PC-9 (cell line): ENCODE measurements around the gene RPS6KA3. TPM values are rescaled to one million over a fixed set of nuclear protein-coding genes. Genes with fewer than 3 reads are reported as not detected.

Source experiments
- BruUV-seq: library from RNA; stranded (reverse); fragments of 400-500 nt; replicated peaks from 2 replicates; lab custom pipeline; 2021; lab: Mats Ljungman, UMichigan
- CTCF ChIA-PET: fragments of 300-600 bp; sonication (Branson Sonifier 250); formaldehyde crosslinking; loops from one replicate; lab custom pipeline; 2022; ENCODE audit warnings: antibody characterized with exemption; lab: Charles Lee
- POLR2A ChIA-PET: fragments of 300-600 bp; sonication (Branson Sonifier 250); formaldehyde crosslinking; loops from one replicate; lab custom pipeline; 2022; ENCODE audit warnings: antibody characterized with exemption; ENCODE audit not compliant: unreplicated experiment; lab: Charles Lee
- DNase-seq, 2 experiments: peaks; one replicate each; pipeline versions ENCODE4 v3.0.0 to v3.0.0-alpha.2; 2015 to 2022; ENCODE audit warnings: mixed read lengths in 1 of 2
- H2AFZ ChIP-seq: fragments of 200-600 bp; sonication (generic); 2 replicates; pipeline ENCODE4 v1.8.1; 2017; ENCODE audit warnings: antibody characterized with exemption
- H3F3A ChIP-seq: fragments of 200-600 bp; sonication (generic); 2 replicates; pipeline ENCODE4 v1.8.1; 2017; ENCODE audit warnings: antibody characterized with exemption, mild to moderate bottlenecking, low read depth; ENCODE audit not compliant: insufficient read depth
- H3K27ac ChIP-seq: fragments of 200-600 bp; sonication (generic); 2 replicates; pipeline ENCODE4 v1.6.1; 2016; ENCODE audit warnings: mixed run types
- H3K27me3 ChIP-seq: fragments of 200-600 bp; sonication (generic); 2 replicates; pipeline ENCODE4 v1.6.1; 2016; ENCODE audit warnings: low read depth, mixed run types; ENCODE audit not compliant: insufficient read depth
- H3K36me3 ChIP-seq: fragments of 200-600 bp; sonication (generic); 2 replicates; pipeline ENCODE4 v1.6.1; 2016; ENCODE audit warnings: low read depth, mixed run types
- H3K4me1 ChIP-seq: fragments of 200-600 bp; sonication (generic); replicated peaks from 2 replicates; pipeline ENCODE4 v1.6.1; 2016; ENCODE audit warnings: mixed run types; ENCODE audit not compliant: insufficient read depth
- H3K4me2 ChIP-seq: fragments of 200-600 bp; sonication (generic); 2 replicates; pipeline ENCODE4 v1.6.1; 2017; ENCODE audit warnings: mixed run types
- H3K4me3 ChIP-seq: fragments of 200-600 bp; sonication (generic); 2 replicates; pipeline ENCODE4 v1.6.1; 2016; ENCODE audit warnings: mixed run types
- H3K79me2 ChIP-seq: fragments of 200-600 bp; sonication (generic); 2 replicates; pipeline ENCODE4 v1.6.1; 2017; ENCODE audit warnings: low read depth, mixed run types
- H3K9me2 ChIP-seq: fragments of 200-600 bp; sonication (generic); 2 replicates; pipeline ENCODE4 v1.8.1; 2017; ENCODE audit warnings: mild to moderate bottlenecking; ENCODE audit not compliant: insufficient read depth
- H3K9me3 ChIP-seq: fragments of 200-600 bp; sonication (generic); 2 replicates; pipeline ENCODE4 v1.8.1; 2016; ENCODE audit warnings: low read depth; ENCODE audit not compliant: insufficient read depth
- H4K20me1 ChIP-seq: fragments of 200-600 bp; sonication (generic); 2 replicates; pipeline ENCODE4 v1.8.1; 2017; ENCODE audit not compliant: insufficient read depth
- CTCF ChIP-seq: fragments of 200-600 bp; sonication (generic); conservative IDR thresholded peaks from 2 replicates; pipeline ENCODE4 v1.6.1; 2017; ENCODE audit warnings: mixed run types, antibody characterized with exemption, mild to moderate bottlenecking, moderate library complexity
- EZH2 ChIP-seq: fragments of 200-600 bp; sonication (generic); IDR thresholded peaks from 2 replicates; pipeline ENCODE4 v1.8.0; 2017; ENCODE audit warnings: antibody characterized with exemption, low read depth
- intact Hi-C: fragments of 100-400 bp; cut with micrococcal nuclease; formaldehyde crosslinking; loops from one replicate; pipeline ENCODE4 v1.10.0; 2022; ENCODE audit not compliant: unreplicated experiment
- total RNA-seq: library from RNA; stranded (reverse); gene quantifications from 2 replicates; pipeline ENCODE4 v1.2.3, GENCODE V29; 2021

Gene RPS6KA3
- total RNA-seq, 1 experiment from 2014 or later: 51.4 TPM

DNA sequence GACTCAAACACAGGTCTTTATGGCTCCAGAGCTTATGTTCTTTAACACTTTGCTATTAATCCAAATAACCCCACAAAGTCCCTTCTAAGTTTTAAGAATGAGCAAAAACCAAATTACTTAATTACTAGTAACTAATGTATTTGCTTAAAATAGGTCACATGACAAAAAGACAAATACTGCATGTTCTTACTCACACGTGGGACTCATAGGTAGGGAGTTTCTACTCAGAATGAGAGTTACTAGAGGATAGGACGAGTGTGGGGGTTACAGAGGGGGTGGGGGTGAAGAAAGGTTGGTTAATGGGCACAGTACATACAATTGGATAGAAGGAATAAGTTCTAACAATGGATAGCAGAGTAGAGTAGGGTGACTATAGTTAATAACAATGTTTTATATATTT lies 5.8 kb downstream of the RPS6KA3 start:
- H3K4me2 ChIP-seq: no peak overlapping the region; the same call in 1 of the 2 replicates
- no peaks in the 10 kb centered on the region for H3K27me3 ChIP-seq
- ChIA-PET POLR2A (no interaction called here), CTCF (no interaction called here)
- no peak overlapping the region for H2AFZ ChIP-seq
- no peaks in the 10 kb centered on the region for H4K20me1 ChIP-seq
- H3K79me2 ChIP-seq: peaks cover 92% of the 10 kb centered on the region
- H3K9me3 ChIP-seq: no peaks in the 10 kb centered on the region
- peaks cover 30% of the 10 kb centered on the region for H3K4me1 ChIP-seq
- no peak overlapping the region for H3K27ac ChIP-seq
- H3K4me3 ChIP-seq: no peak overlapping the region
- TF ChIP-seq CTCF (no peak), EZH2 (no peak)
- H3F3A ChIP-seq: no peaks in the 10 kb centered on the region
- no peaks in the 10 kb centered on the region for H3K9me2 ChIP-seq
- no peak for DNase-seq
- intact Hi-C loops: no loop called here
- BruUV-seq: no TSS peak
- H3K36me3 ChIP-seq: peaks cover 7% of the 10 kb centered on the region

DNA sequence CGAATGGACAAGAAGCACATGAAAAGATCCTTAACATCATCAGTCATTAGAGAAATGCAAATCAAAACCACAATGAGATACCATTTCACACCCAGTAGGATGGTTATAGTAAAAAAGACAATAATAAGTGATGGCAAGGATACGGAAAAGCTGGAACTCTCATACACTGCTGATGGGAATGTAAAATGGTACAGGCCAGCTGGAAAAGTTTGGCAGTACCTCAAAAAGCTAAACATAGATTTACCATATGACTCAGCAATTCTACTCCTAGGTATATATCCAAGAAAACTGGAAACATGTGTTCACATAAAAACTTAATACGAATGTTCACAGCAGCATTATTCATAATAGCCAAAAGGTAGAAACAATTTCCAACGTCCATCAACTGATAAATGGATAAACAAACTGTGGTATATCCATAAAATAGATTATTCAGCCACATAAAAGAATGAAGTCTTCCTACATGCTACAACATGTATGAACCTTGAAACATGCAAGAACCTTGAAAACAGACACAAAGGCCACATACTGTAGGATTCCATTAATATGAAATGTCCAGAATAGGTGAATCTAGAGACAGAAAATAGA lies 11.9 kb downstream of the RPS6KA3 start:
- Histone ChIP-seq H3K36me3 (no peaks in the 10 kb centered on the region; the same call in 1 of the 2 replicates), H3K4me1 (no peaks in the 10 kb centered on the region), H3K9me2 (no peaks in the 10 kb centered on the region), H2AFZ (no peak overlapping the region), H3F3A (peaks cover 3% of the 10 kb centered on the region; the same call in 1 of the 2 replicates), H3K9me3 (no peaks in the 10 kb centered on the region), H3K27me3 (no peaks in the 10 kb centered on the region), H3K4me3 (no peak overlapping the region), H3K79me2 (peaks cover 62% of the 10 kb centered on the region), H3K27ac (no peak overlapping the region), H3K4me2 (no peak overlapping the region), H4K20me1 (no peaks in the 10 kb centered on the region)
- intact Hi-C loops: loop anchor here (5.0 kb wide), 1 partner anchor 272 kb away; no protein-coding TSS in a partner anchor
- no TSS peak for BruUV-seq
- no peak for TF ChIP-seq EZH2
- no peak for TF ChIP-seq CTCF
- CTCF ChIA-PET: no interaction called here
- DNase-seq: no peak
- POLR2A ChIA-PET: no interaction called here

DNA sequence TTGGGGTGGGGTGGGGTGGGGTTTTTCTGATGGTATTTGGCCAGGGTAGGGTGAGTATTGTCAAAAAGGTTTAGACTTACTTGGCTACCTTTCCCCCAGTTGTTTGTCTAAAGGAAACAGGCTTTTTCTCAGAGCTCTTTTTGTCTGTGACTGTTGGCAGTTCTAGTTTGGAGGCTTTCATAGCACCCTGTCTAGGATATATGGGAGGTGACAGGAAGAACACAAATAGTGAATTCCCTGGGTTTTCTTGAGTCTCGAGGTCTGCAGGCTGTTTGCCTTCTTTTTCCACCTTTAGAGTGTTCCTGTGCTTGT lies 13.5 kb downstream of the RPS6KA3 start:
- Histone ChIP-seq H3K27ac (no peak overlapping the region), H3K4me3 (no peak overlapping the region), H3K79me2 (peaks cover 49% of the 10 kb centered on the region), H3K36me3 (no peaks in the 10 kb centered on the region; the same call in 1 of the 2 replicates), H3F3A (peaks cover 3% of the 10 kb centered on the region; the same call in 1 of the 2 replicates), H3K9me3 (no peaks in the 10 kb centered on the region), H3K9me2 (no peaks in the 10 kb centered on the region), H4K20me1 (no peaks in the 10 kb centered on the region), H3K4me2 (no peak overlapping the region), H3K4me1 (no peaks in the 10 kb centered on the region), H3K27me3 (no peaks in the 10 kb centered on the region), H2AFZ (no peak overlapping the region)
- TF ChIP-seq CTCF (peak; percentile 20; the same call in 1 of the 2 replicates), EZH2 (no peak)
- no peak for DNase-seq
- ChIA-PET CTCF (no interaction called here), POLR2A (interaction anchor here (0.7 to 0.9 kb wide), 2 partner anchors 134 to 1972 kb away, joined by 4 to 14 read pairs; no protein-coding TSS in a partner anchor)
- intact Hi-C loops: loop anchor here (1.0 to 5.0 kb wide), 2 partner anchors 189 to 274 kb away; no protein-coding TSS in a partner anchor
- no TSS peak for BruUV-seq
